ENCODE data around the gene ADA. TPM values are rescaled to one million over a fixed set of nuclear protein-coding genes. Genes with fewer than 3 reads are reported as not detected.

Gene ADA
- total and polyA plus RNA-seq, 3 donors from 2014 or later = 8.2 to 11.2 (median 10.0) TPM

GRCh38 chr20:44615169-44615791 is 36.2 kb downstream of the ADA start:
- Histone ChIP-seq H3K4me1 (peaks cover 10% of the 10 kb centered on the region), H3K27ac (peak overlapping the region in 1 of 2 donors; percentile 44), H3K9me3 (no peaks in the 10 kb centered on the region), H3K27me3 (no peaks in the 10 kb centered on the region), H3K4me3 (no peak overlapping the region), H3K36me3 (ENCODE audit: low read depth, missing control alignments) (no peaks in the 10 kb centered on the region)
- WGBS, 2 donors = 52 to 67% methylated on average over 7 to 10 of the region's 10 CpGs
- no peak for DNase-seq
- TF ChIP-seq POLR2A (IDR thresholded peaks at IDR 0.05) = no peak
- TF ChIP-seq, protein P1, sequence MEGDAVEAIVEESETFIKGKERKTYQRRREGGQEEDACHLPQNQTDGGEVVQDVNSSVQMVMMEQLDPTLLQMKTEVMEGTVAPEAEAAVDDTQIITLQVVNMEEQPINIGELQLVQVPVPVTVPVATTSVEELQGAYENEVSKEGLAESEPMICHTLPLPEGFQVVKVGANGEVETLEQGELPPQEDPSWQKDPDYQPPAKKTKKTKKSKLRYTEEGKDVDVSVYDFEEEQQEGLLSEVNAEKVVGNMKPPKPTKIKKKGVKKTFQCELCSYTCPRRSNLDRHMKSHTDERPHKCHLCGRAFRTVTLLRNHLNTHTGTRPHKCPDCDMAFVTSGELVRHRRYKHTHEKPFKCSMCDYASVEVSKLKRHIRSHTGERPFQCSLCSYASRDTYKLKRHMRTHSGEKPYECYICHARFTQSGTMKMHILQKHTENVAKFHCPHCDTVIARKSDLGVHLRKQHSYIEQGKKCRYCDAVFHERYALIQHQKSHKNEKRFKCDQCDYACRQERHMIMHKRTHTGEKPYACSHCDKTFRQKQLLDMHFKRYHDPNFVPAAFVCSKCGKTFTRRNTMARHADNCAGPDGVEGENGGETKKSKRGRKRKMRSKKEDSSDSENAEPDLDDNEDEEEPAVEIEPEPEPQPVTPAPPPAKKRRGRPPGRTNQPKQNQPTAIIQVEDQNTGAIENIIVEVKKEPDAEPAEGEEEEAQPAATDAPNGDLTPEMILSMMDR (IDR thresholded peaks at IDR 0.05) = no peak
- intact Hi-C loops (cut with DNase I; ENCODE audit: low total_unique reads) = loop anchor here (10.0 kb wide), 1 partner anchor 140 kb away; the partner anchor contains the start of gene TTPAL

GRCh38 chr20:44614525-44614924 is 37.0 kb downstream of the ADA start:
- peaks cover 14% of the 10 kb centered on the region for H3K4me1 ChIP-seq
- peak overlapping the region in 1 of 2 donors; percentile 44 for H3K27ac ChIP-seq
- WGBS, 2 donors = 73 to 86% methylated on average over 10 to 14 of the region's 14 CpGs
- no peak for DNase-seq
- intact Hi-C loops (cut with DNase I; ENCODE audit: low total_unique reads) = loop anchor here (10.0 kb wide), 1 partner anchor 140 kb away; the partner anchor contains the start of gene TTPAL
- no peak overlapping the region for H3K4me3 ChIP-seq
- TF ChIP-seq, protein P1 (IDR thresholded peaks at IDR 0.05) = no peak
- no peak for TF ChIP-seq POLR2A (IDR thresholded peaks at IDR 0.05)
- H3K36me3 ChIP-seq (ENCODE audit: low read depth, missing control alignments) = no peaks in the 10 kb centered on the region
- no peaks in the 10 kb centered on the region for H3K9me3 ChIP-seq
- no peaks in the 10 kb centered on the region for H3K27me3 ChIP-seq

DNA sequence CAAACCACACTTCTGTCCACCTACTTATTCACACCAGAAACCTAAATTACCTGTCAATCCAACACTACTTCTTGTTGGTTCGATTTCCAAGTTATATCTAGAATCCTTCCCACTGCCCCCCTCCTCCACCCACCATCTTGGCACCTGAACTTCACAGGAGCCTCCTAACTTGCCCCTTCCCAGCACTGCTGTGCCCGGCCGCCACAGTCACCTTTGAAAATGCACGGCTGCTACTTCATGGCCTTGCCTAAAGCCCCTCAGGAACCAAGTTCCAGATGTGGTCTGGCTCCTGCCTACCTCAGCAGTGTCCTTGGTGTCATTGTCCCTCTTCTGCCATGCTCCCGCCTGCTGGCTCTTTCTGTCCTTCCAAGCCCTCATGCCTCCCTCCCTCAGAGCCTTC is 37.9 kb downstream of the ADA start:
- Histone ChIP-seq H3K4me1 (peaks cover 21% of the 10 kb centered on the region), H3K27me3 (no peaks in the 10 kb centered on the region), H3K36me3 (ENCODE audit: low read depth, missing control alignments) (no peaks in the 10 kb centered on the region), H3K4me3 (no peak overlapping the region), H3K27ac (no peak overlapping the region), H3K9me3 (no peaks in the 10 kb centered on the region)
- intact Hi-C loops (cut with DNase I; ENCODE audit: low total_unique reads) = loop anchor here (10.0 kb wide), 1 partner anchor 139 kb away; the partner anchor contains the start of gene TTPAL
- TF ChIP-seq, protein P1 (IDR thresholded peaks at IDR 0.05) = no peak
- no peak for TF ChIP-seq POLR2A (IDR thresholded peaks at IDR 0.05)
- no peak for DNase-seq
- 96 to 100% methylated on average over 5 of the region's 5 CpGs for WGBS, 2 donors

- H3K4me1 ChIP-seq = peaks cover 14% of the 10 kb centered on the region
- no peak for TF ChIP-seq POLR2A (IDR thresholded peaks at IDR 0.05)
- TF ChIP-seq, protein P1 (IDR thresholded peaks at IDR 0.05) = peak in 1 of 3 experiments; percentile 5
- peak overlapping the region; percentile 75 to 83 for H3K27ac ChIP-seq
- no peak overlapping the region for H3K4me3 ChIP-seq
- 20 to 48% methylated on average over 1 of the region's 1 CpG for WGBS, 2 donors
- intact Hi-C loops (cut with DNase I; ENCODE audit: low total_unique reads) = loop anchor here (10.0 kb wide), 1 partner anchor 136 kb away; the partner anchor contains the start of gene TTPAL
- H3K36me3 ChIP-seq (ENCODE audit: low read depth, missing control alignments) = no peaks in the 10 kb centered on the region
- H3K9me3 ChIP-seq = no peaks in the 10 kb centered on the region
- no peak for DNase-seq
- no peaks in the 10 kb centered on the region for H3K27me3 ChIP-seq
Measured at GRCh38 chr20:44610313-44610962, 41.1 kb downstream of the ADA start.

Measured in testis (tissue), 3 donors.